GM12891 (cell line): ENCODE results near the gene MKKS.
A peak's percentile ranks its signal among the peaks of the same experiment; 100 is the strongest.

ENCODE experiments used
- POLR2A ChIP-seq: IDR thresholded peaks from 2 replicates; pipeline ENCODE4 v1.6.1; 2011; ENCODE audit warnings: low read depth, low read length, control low read depth
- POLR2AphosphoS5 ChIP-seq: IDR thresholded peaks from 2 replicates; pipeline ENCODE4 v1.6.1; 2011; ENCODE audit warnings: low read depth, low read length, control low read depth
- POU2F2 ChIP-seq: IDR thresholded peaks from 2 replicates; pipeline ENCODE4 v1.6.1; 2011; ENCODE audit warnings: low read depth, mild to moderate bottlenecking, control low read depth, low read length, moderate library complexity
- TAF1 ChIP-seq: IDR thresholded peaks from 2 replicates; pipeline ENCODE4 v1.6.1; 2011; ENCODE audit warnings: low read depth, low read length, control low read depth

- TF ChIP-seq POLR2A: peak; percentile 81
- peak; percentile 75 for TF ChIP-seq POLR2AphosphoS5
- TF ChIP-seq TAF1: no peak
- no peak for TF ChIP-seq POU2F2
Measured at GRCh38 chr20:10434467-10434831, 427 bp upstream of the MKKS start.
